HG03565 (cell line): ENCODE measurements around the gene ABHD15.

Experiments used
- ATAC-seq: cut with Tn5 transposase; IDR thresholded peaks from one replicate; pipeline ENCODE4 v1.9.1; 2021; ENCODE audit warnings: mild to moderate bottlenecking, moderate library complexity; ENCODE audit not compliant: unreplicated experiment

The ABHD15 gene

DNA sequence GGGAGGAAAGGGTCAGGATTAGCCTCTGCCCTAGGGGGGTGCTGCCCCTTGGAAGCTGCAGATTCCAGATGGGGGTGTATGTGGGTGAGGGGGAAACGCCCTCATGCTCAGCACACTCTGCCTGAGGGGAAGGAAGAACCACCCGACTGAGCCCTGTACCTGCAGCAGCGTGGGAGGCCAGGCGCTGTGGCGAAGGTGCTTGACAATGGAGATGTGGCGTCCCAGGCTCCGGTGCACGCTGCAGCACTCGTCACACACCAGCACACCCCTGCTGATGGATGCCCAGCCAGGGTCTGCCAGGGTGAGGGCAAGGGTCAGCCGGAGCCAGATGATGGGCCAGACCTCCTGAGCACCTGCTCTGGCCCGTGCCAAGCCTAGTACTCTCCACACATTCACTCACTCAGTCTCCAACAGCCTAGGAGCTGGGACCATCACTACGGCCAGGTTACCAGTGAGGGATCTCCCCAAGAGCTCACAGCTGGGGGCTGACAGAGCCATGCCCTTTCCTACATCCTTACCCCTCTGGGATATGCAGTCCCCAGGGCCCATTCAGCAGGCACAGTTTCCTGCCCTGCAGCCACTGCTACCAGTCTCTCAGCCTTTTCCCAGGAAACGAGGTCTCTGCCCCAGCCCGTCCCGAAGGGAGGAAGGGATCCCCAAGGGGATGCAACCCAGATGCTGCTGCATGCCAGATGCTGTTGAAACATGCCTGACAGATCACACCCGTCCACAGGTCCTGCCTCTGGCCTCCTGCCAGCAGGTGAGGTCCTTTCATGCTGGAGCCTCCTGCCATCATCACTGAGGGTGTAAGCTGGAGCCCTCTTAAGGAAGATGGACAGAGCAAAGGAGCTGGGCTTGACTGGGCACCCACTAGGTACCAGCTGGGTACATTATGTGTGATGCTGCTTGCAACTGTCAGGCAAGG is 16.7 kb upstream of the ABHD15 start:
- ATAC-seq, result no peak

DNA sequence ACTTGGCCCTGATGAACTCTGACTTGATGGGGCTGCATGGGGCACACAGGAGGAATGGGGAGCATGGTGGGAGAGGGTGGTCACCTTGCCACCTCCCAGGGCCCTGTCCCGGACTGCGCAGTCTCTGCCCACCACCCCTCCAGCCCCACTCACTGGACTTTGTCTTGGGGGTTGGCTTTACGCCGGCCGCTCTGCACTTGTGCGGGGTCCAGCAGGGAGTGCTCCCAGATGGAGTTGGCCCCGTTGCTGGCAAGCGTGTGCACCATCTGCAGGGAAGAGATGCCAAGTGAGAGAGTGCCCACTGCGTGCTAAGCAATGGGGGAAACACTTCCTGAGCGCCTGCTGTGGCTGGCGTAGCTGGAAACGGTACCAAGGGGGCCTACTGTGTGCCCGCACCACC is 15.9 kb upstream of the ABHD15 start:
- ATAC-seq, result no peak

GRCh38 chr17:29582254-29582765 is 15.5 kb upstream of the ABHD15 start:
- no peak for ATAC-seq

DNA sequence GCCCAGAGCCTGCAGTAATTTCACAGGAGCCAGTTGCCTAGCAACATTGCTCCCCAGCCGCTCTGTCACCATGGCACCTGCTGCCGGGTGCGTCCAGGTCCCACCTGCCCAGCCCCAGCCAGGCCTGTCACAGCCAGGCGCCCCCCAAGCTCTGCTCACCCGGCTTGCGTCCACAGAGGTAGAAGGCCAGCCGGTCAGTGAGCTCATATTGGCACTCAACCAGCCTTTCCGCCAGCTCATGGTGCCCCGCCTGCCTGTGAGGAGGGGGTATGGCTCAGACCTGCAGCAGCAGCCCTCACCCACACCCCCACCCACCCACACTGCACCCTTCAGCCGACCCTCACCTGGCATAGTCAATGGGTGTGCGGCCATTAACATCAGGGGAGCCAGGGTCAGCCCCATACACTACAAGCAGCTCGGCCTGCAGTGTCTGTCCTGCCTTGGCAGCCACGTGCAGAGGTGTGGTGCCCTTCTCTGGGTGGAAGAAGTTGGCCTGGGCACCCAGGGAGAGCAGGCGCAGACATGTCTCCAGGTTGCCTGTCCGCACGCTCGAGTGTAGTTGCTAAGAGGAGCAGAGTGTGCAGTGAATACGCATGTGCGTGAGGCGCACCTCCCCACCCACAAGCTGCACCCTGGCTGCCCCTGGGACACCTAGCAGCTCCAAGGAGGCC is 14.9 kb upstream of the ABHD15 start:
- no peak for ATAC-seq

DNA sequence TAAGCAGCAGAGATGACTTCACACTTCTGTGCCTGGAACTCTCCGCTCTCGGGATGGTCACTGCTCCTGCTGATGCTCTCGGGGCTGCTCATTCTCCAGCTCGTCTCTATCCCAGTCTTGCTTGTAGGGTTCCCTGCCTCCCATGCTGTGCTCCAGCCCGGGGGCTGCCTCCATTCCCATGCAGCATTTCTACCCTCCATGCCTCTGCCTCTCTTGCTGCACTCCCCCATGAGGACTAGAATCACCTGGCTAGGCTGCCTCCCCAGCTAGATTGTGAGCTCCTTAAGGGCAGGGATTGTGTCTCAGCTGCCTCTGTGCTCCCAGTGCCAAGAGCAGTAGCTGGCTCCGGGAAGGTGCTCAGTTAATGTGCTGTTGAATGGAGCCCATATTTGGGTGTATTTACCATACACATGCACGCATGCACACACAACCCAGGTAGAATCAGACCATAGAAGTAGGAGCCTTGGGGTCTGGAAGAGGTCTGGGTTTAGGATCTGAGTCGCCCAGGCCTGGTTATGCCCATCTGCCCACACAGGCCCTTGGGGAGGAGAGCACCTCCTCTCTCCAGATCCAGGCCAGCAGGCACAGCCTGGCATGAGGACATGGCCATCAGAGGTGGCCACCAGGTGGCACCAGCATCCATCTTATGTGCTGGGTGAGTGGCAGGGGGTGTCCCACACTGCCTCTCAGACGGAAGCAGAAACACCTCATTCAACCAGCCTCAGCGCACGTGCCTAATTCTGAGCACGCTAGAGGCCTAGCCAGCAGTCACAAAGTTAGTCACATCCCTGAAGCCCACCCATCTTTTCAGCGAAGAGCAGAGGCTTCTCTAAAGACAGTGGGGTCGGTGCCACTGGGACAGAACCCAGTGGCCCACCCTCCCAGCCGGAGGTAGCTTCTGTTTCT is 13.3 kb upstream of the ABHD15 start:
- peak; percentile 82 for ATAC-seq

DNA sequence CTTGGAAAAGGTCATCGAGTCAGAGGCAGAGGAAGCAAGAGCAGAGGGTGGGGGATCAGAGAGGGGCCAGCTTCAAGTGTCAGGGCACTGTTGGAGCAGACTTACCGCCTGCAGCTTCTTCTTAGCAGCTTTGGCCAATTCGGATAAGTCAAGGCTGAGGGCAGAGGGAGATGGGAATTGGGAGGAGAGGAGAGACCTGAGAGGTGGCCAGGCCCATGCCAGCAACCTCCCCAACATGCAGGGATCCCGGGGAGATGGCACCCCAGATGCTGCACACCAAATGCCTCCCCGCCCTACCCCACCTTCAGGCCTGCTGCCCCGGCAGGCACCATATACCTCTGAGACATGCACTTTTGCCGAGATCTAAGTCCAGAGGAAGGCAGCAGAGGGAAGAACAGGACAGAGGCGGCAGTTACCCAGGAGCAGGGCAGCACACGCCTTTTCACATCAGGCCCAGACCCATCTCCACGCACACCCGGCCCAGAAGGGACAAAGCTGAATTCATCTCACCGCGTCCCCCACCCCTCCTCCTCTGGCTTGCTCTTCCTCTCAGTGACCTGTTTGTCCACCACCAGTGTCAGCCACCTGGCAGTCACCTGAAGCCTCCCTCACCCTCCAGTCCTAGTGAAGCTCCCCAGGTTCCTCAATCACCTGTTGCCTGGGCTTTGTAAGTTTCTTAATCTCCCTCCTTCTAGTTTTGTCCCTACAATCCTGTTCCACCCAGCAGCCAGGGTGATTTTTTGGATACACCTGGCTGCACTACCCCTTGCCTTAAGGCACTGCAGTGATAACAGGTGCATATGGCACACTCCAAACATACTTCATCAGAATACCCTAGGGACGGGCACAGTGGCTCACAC is 12.0 kb upstream of the ABHD15 start:
- ATAC-seq, result no peak

GRCh38 chr17:29577385-29578211 is 10.8 kb upstream of the ABHD15 start:
- no peak for ATAC-seq

GRCh38 chr17:29577001-29577370 is 10.1 kb upstream of the ABHD15 start:
- ATAC-seq, result no peak

DNA sequence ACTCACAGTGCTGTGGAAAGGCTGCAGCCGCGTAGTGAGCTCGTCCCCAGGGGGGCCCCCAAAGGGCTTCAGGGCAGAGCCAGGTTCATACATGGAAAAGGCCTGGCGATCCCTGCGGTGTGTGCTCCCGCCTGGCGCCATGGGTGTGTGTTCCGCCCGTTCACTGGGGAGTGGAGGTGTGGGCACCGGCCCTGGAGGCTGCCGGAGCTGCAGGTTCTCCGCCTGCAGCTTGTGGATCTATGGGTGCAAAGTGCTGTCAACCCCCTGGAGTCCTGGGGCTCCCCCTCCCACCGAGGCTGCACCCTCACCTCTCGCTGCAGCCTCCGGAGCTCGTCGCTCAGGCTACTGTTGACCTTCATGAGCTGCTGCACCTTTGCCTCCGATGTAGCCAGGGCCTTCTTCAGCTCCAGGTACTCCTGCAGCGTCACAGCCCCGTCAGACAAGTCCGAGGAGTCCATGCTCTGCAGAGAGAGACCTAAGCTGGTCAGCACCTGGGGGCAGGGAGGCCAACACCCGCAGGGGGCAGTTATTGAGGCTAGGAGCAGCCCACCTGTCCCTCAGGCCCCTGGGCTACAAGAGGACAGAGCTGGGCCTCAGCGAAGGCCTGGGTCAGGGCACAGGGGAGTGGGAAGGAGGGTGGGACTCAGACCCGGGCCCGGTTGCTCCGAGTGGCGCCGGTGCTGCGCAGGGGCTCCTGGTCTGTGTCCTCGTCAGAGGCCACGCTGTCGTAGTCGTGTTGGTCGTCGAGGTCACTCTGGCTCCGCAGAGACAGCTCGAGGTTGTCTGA is 9.6 kb upstream of the ABHD15 start:
- ATAC-seq, result no peak

GRCh38 chr17:29575511-29576213 is 8.8 kb upstream of the ABHD15 start:
- ATAC-seq, result no peak

DNA sequence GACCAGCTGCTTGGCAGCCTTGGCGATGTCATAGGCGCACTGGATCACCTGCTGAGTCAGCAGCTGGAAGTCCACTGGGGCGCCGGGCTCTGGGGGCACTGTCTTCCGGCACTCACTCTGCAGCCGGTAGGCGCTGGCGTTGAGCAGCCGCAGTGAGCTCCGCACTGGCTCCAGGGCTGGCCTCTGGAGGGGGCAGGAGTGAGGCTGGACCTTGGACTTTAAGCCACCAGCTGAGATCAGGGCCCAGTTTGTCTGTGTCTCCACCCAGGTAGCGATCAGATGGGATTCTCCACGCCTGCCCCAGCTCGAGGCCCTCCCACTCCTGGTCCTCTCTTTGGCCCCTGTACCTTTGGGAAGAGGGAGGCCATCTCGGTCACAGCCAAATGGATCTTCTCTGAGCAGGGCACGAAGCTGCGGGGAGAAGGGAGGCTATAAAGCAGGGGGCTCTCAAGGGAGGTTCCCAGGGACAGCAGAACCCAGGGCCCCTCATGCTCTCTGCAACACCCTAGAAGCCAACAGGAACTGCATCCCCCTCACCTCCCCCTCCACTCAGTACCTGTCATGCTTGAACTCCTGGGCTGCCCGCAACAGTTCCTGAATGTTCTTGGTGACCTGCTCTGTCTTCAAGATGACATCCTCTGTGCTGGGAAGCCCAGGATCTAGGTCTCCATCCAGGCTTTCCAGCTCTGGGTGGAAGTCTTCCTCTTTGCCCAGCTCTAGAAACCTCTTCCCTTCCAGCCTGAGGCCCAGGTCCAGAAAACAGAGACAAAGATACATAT is 8.1 kb upstream of the ABHD15 start:
- no peak for ATAC-seq

GRCh38 chr17:29573871-29574731 is 7.3 kb upstream of the ABHD15 start:
- ATAC-seq, result no peak

GRCh38 chr17:29573558-29573869 is 6.7 kb upstream of the ABHD15 start:
- ATAC-seq, result no peak

- no peak for ATAC-seq
Measured at GRCh38 chr17:29572691-29573557, 6.1 kb upstream of the ABHD15 start.

GRCh38 chr17:29571883-29572681 is 5.2 kb upstream of the ABHD15 start:
- no peak for ATAC-seq
